ENCODE data around the gene PCBP3.
A peak's percentile ranks its signal among the peaks of the same experiment; 100 is the strongest.
"Not testable (repeated sequence)": the region's sequence is repeated elsewhere in the genome, so short reads cannot be mapped to it uniquely, and the experiment has no call there.

The PCBP3 gene

DNA sequence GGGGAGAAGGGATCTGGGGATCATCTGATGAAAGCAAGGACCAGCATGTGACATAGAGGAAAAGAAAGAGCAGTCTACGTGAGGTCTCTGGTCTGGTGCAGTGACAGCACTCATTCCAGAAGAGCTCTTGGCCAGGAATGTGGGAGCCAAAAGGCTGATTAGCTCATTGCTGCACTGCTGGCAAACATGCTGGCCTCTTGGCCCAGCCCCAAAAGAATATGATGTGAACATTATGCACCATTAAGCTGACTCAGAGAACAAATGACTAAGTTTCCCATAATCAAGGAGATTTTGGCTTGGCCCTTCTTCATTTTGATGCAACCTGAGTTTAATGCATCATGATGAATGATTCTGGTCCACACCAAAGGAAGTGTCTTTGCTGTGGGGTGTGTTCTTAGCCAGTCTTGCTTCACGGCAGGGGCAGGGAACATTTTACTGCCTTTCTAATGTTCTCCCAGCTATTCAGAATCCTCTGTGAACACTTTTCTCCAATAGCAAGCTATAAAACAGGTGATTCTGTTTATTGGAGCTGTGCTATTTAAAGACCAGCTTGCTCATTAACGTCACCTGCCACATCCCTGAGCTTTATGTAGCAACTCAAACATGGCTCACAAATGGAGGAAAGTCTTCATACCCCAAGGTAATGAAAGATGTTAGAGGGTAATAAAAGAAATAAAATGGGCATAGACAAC, 55.1 kb downstream of the PCBP3 start:
- DNase-seq, result peak; percentile 98

DNA sequence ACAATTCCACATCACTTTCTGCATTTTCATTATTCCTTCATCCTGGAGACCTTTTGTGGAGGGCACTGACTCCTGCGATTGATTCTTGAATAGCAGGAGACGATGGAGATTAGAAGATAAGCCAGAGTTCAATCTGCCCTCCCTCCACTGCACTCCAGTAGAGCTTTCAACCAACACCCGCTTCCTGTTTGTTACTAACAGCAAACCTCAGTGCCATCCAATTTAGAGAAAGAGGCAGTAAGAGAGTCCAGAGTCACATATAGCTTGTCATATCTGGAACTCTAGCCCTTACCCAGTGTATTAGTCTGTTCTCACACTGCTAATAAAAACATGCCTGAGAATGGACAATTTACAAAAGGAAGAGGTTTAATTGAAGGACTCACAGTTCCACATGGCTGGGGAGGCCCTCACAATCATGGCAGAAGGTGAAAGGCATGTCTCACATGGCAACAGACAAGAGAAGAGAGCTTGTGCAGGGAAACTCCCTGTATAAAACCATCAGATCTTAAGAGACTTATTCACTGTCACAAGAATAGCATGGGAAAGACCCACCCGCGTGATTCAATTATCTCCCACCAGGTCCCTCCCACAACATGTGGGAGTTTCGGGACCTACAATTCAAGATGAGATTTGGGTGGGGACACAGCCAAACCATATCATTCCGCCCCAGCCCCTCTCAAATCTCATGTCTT, 55.9 kb downstream of the PCBP3 start:
- DNase-seq, result no peak

DNA sequence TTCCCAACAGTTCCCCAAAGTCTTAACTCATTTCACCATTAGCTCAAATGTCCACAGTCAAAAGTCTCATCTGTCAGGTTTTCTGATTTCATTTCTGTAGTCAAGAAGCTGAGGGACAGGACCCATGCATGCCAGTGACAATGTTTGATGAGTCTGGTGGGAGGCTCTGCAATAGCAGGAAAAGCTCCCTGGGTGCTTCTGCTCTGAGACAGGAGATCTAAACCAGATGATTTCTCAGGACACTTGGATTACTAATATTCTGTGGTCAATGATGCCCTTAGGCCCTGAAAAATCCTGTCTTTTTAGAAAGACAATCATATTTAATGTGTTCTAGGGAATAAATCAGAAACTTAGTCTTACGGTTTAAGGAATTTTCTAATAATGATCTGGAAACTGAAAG, 56.4 kb downstream of the PCBP3 start:
- DNase-seq, result peak; percentile 7

DNA sequence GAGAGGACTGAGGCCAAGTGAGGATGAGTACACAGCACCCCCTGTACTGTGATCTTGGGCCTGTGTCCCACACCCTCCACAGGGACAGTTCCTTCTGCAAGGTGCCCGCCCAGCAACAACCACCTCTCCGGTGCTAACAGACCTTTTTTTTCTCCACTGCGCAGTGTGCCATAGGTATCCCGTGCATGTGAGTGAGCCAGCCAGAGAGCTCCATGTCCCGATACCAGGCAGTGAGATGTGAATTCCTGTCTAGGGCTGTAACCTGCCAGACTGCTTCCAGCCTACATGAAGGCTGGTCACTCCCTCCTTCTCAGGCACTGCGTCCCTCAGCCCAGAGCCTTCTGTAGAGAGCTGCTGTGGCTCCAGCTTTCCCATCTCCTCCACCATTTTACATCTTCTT, 56.9 kb downstream of the PCBP3 start:
- DNase-seq, result no peak

DNA sequence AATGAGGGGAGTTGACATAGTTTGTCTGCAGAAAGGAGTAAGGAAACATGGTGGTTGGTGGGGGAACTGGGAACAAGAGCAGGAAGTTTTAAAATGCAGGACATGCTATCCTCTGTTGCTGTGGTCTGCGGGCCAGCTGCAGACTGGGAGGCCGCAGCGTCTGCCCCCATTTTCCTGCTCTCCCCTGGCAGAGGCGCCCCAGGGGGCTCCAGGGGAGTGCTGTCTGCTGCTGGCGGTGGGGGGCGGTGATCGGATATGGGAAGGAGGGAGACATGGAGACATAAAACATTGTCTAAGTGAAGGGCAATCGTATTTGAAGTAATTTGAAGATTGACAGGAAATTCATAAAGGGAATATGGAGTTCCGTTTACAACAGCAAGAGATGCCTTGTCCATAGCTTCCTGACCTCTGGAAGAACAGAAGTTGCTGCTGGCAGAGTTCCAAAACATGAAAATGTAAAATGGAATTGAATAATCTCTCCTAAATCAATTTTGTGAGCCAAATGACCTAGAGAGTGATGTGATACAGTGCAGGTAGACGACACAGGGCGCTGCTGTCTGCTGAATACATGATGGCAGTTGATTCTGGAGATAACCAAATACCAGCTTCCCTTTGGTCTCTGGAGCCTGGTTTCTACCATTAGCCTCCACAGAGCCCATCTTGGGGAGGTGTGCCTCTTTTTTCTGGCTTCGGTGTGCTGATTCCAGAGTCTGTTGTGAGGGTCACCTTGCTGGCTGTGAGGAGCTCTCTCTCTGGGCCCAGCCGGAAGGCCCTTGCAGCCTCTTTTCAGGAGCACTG, 61.0 kb downstream of the PCBP3 start:
- no peak for DNase-seq

DNA sequence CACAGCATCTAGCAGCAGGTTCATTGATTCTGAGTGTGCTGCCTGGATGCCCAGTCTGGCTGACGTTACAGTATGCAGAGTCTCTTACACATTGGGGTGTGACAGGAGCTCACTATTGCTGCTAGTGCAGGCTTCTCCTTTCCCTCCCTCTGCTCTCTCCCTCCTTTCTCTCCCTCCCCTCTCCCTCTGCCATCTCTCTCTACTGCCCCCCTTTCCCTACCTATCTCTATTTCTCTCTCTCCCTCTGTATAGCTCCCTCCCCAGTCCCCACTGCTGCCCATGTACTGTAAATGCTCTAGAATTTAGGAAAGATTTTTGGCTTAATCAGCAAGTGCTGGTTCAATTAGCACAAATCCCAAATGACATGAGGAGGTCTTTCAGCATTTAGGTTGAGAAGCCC, 62.8 kb downstream of the PCBP3 start:
- no peak for DNase-seq

DNA sequence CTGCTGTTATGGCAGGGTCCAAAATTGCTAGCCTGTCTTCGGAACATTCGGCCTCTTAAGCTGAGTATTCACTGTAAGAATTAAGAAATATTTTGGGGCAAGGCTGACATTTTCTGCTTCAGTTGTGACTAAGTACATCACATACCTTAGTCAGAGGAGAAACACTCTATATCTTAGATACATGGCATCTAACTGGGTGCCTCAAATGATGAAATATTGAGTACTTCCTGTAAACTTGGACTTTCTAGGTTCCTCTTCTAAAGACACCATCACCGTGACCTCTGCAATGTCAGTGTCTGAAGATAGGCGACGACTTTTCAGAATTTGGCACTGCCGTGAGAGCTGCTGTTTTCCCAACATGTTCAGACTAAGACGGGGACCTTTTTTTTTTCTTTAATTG, 65.6 kb downstream of the PCBP3 start:
- peak; percentile 40 for DNase-seq

DNA sequence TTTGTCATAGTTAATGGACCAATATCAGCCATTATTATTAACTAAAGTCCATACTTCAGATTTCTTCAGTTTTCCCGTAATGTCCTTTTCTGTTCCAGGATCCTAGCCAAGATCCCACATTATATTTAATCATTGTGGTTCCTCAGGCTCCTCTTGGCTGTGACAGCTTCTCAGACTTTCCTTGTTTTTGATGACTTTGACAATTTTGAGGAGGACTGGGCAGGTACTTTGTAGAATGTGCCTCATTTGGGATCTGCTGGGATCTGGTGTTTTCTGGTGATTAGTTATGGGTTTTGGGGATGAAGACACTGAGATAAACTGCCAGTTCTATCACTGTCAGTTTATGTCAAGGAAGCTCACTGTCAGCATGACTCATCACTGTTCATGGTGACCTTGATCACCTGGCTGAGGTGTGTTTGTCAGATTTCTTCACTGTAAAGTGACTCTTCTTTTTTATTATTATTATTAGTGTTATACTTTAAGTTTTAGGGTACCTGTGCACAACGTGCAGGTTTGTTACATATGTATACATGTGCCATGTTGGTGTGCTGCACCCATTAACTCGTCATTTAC, 66.3 kb downstream of the PCBP3 start:
- no peak for DNase-seq

DNA sequence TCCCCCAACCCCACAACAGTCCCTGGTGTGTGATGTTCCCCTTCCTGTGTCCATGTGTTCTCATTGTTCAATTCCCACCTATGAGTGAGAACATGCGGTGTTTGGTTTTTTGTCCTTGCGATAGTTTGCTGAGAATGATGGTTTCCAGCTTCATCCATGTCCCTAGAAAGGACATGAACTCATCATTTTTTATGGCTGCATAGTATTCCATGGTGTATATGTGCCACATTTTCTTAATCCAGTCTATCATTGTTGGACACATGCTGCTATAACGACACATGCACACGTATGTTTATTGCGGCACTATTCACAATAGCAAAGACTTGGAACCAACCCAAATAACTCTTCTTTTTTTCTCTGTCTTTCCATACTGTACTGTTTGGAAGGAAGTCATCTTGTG, 66.8 kb downstream of the PCBP3 start:
- not testable (repeated sequence) for DNase-seq

DNA sequence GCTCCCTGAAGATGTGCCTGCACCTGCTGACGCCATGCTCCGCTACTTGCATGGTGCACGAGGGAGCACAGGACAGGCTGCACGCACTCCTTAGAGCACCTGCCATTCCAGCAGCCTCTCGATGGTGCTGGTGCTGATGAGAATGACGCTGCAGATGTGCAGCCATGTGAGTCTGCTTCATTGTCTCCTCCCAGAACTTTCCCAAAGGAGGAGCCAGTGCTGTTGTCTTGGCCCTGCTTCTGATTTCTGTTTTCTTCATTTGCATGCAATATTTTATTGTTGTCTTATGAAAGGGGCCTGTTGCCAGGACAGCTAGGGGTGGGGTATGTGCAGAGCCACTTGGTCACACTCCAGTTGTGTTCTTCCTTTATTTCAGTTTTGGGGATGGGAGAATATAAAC, 70.1 kb downstream of the PCBP3 start:
- no peak for DNase-seq

DNA sequence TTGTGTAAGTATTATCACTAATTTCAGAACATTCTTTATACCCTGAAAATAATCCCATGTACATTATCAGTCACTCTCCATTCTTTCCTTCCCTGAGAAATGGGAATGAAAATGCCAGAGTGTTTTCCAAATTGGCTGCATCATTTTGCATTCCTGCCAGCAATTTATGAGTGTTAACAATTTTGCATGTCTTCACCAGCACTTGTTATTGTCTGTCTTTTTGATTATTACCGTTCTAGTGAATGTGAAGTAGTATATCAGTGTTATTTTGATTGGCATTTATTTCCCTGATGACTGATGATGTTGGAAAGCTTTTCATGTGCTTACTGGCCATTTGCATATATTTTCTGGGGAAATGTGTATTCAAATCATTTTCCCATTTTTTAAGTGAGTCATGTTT, 71.9 kb downstream of the PCBP3 start:
- no peak for DNase-seq

DNA sequence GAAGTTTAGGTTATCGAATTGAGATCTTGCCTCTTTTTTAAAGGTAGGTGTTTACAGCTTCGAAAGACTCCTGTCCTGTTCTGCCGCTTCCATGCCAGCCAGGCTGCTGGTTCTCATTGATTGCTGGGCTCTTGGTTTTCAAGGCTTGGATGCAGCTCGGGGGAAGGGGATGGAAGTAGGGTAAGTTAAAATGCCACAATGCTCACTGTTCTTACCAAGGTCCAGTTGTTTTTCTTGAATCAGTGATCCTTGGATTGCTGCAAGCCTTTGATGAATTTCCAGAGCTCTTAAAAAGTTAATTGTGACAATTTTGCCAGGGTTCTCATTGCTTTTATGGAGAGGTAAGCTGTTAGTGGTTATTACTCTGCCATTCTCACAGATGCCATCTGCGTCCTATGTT, 74.9 kb downstream of the PCBP3 start:
- DNase-seq, result no peak

DNA sequence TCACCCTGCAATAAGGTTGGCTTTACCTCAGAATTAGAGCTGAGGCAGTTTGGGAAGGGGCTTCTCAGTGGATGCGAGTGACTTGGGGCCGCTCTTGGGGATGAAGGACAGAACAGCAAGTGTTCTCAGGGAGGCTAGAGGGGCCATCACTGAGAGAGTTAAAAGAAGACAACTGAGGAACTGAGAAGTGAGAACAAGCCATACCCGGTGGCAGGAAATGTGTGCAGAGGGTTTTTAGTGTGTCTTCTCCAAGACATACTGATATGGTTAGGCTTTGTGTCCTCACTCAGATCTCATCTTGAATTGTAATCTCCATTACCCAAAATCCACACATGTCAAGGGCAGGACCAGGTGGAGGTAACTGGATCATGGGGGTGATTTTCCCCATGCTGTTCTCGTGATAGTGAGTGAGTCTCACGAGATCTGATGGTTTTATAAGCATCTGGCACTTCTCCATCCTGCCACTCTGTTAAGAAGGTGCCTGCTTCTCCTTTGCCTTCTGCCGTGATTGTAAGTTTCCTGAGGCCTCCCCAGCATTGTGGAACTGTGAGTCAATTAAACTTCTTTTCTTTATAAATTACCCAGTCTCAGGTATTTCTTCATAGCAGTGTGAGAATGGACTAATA, 75.8 kb downstream of the PCBP3 start:
- no peak for DNase-seq

DNA sequence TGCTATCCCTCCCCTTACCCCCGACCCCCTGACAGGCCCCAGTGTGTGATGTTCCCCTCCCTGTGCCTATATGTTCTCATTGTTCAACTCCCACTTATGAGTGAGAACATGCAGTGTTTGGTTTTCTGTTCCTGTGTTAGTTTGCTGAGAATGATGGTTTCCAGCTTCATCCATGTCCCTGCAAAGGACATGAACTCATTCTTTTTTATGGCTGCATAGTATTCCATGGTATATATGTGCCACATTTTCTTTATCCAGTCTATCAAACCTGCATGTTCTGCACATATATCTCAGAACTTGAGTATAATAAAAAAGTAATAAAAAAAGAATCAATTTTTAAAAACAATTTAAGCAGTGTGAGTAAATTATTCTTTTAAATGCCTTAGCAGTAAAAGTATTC, 76.7 kb downstream of the PCBP3 start:
- DNase-seq, result not testable (repeated sequence)

DNA sequence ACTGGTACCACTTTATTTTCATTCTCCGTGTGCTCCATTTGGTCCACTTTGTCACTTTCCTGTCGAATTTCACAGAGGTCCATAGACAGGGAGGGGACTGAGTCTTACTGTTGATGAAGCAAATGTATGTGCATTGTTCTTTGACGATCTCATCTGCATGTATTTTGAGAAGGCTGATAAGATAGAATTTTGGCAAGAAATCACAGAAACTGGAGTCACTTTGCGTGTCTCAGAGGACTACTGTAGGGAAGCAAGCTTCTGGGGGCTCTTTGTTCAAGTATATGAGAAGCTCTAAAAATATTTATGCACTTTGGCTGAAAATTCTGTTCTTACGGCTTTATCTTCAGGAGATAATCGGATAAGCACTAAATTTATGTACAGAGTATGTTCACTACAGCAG, 78.1 kb downstream of the PCBP3 start:
- no peak for DNase-seq

DNA sequence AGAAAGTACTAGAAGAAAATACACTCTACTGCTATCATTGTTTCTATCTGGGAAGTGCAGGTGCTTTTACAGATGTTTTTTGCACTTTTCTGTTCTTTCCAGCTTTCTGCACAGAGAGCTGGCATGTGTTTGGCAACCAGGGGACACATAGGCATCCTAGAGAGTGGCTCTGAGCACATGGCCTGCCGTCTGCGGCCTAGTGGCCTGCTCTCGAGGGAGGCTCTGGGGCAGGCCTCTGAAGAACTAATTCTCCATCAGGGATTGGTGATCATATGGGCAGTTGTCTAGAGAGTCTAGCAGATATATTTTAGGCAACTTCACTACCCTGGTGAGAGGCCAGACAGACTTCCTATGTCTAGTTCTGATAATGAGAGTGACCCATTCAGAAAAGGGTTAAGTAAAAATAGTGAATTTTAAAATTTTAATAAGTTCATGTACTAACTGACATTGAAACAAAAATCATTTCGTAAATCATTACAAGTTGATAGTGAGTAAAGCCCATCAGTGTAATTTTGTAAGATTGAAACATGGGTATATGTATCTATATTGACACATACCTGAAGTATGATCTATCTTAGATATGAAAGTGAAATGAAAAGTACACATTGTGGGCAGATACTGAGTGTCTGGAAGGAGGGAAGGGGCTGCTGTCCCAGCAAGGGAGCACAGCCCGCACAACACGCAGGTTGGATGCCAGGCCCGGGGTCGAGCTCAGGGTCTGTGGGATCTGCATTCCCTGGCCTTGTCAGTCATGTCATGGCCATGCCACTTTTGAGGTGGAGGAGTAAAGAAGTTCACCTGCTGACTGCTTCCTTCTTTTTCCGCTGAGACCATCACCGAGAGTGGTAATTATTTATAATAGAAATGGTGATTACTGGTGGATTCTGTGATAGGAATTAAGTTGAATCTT, 79.8 kb downstream of the PCBP3 start:
- DNase-seq, result no peak

DNA sequence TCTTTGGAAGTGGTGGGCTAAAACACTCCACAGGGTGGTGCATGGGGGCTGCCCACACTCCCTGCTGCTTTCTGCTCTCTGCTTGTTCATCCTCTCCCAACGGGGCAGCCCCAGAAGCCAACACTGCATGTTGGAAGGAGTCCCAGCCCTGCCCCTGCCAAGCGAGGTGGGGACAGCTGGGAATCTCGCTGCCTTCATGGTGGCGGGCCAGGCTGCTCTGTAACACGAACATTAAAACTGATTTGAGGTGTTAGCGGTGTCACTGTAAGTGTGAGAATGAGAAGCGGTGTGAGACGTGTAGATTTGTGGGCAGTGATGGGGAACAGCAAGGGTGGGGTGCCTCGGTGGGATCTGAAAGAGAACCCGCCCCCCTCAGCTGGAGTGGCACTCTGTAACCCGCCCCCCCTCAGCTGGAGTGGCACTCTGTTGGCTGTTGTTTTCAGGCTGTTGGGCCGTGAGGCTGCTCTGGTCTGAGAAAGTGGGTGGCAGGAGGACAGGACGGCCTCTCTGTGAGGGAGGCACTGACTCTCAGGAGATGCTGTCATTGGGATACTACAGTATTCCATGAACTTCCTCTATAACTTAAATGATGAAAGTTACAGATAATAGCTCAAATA, 80.9 kb downstream of the PCBP3 start:
- DNase-seq, result no peak

DNA sequence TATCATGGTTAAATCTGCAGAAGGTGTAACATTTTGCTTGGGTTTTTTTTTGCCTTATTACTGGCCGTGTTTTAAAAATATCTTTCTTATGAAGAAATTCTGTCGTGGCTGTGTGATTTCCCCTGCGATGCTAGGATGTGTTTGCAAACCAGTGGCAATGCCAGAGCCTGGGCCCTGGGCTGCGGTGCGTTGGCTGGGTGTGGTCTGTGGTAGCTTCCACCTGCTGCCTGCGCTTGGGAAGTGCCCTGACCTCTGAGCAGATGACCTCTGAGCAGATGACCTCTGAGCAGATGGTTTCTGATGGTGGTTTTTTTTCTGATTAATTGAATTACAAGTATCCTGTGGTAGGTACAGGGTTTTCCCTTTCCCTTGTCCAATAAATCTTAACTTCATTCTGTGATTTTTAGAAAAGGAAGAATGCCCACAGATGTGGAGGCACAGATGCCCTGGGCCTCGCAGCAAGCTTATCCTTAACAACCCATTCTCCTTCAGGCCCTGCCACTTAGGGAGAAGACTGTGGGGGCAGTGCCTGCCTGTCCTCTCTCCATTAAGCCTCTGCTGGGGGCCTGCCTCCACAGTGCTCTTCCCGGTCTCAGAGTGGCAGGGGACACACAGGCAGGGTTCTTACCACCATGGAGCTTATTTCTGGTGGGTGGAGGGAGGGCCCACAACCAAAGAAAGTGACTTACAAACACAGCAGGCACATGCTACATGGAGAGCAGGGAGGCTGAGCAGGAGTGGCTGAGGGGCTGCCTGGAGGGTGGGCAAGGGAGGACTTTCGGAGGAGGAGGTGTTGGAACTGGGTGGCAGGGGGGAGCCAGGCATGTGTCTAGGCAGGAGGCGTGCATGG, 81.7 kb downstream of the PCBP3 start:
- DNase-seq, result no peak

DNA sequence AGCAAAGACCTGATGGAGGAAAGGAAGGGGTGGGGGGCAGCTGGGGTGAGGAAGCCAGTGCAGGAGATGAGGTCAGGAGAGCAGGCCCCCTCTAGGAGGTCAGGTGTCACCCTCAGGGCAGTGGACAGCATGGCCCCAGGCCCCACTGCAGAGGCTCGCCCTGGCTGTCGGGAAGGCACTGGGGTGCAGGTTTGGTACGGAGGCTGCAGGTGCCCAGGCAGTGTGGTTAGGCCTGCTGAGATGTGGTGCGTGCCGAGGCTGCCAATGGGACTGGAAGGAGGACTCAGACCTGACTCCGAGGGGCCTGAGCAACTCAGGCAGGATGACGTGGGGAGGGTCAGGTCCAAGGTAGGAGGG, 82.3 kb downstream of the PCBP3 start:
- no peak for DNase-seq

DNA sequence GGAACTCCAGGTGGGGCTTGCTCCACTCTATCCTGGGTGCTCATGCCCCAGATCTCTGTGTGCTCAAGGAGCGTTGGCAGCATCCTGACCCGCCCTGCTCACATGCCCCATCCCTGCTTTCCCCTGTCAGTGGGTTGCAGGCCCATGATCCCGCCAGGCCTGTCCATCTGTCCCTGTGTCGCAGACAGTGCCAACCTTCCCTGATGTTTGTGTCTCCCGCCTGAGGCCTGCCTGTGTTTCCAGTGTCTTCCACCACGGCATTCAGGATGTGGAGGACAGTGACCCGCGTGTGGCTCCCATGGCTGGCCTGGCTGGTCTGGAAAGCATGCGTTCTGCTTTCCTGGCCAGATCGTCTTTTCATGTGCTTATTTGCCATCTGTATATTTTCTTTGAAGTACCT, 82.9 kb downstream of the PCBP3 start:
- no peak for DNase-seq

DNA sequence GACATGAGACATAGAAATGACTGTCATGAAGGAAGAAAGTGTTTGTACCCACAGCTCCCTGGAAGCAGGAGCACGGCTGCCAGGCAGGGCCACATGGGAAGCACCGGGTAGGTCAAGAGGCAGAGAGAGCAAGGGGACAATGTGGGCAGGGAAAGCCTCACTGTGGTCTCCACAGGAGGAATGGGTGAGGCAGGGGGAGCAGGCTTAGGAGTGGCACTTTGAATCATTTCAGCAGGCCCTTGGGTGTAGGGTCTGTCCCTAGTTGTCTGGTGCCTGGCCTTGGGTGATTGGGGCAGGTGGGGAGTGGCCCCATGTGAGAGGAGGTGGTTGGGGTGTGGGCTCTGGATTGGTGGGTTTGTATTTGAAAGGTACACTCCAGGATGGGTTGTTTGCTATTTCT, 83.9 kb downstream of the PCBP3 start:
- no peak for DNase-seq
